Central memory CD8-positive, alpha-beta T cell (primary cell): ENCODE measurements around the gene F8.
"Not testable (repeated sequence)": the region's sequence is repeated elsewhere in the genome, so short reads cannot be mapped to it uniquely, and the experiment has no call there.

Experiments used
- ATAC-seq: fragments of 150-1000 bp; cut with Tn5 transposase; replicated peaks from 2 replicates; pipeline ENCODE4 v1.10.0; 2022; ENCODE audit warnings: mild to moderate bottlenecking, moderate FRiP score, moderate number of reproducible peaks; ENCODE audit not compliant: poor library complexity, severe bottlenecking; ENCODE audit errors: extremely low read depth
- DNase-seq, 2 donors: peaks; one replicate each; pipeline ENCODE4 v3.0.0; 2021; ENCODE audit warnings: low spot score in 2 of 2
- H3K27ac Mint-ChIP-seq: one replicate; pipeline ENCODE4 v1.8.0; 2022; ENCODE audit warnings: low read depth, mild to moderate bottlenecking, moderate library complexity, mixed read lengths
- H3K27me3 Mint-ChIP-seq: one replicate; pipeline ENCODE4 v1.8.0; 2022; ENCODE audit warnings: mixed read lengths
- H3K36me3 Mint-ChIP-seq: one replicate; pipeline ENCODE4 v1.8.0; 2022; ENCODE audit warnings: mild to moderate bottlenecking, moderate library complexity, mixed read lengths; ENCODE audit not compliant: insufficient read depth
- H3K4me1 Mint-ChIP-seq: one replicate; pipeline ENCODE4 v1.8.0; 2022; ENCODE audit warnings: mixed read lengths
- H3K4me3 Mint-ChIP-seq: one replicate; pipeline ENCODE4 v1.8.0; 2022; ENCODE audit warnings: mild to moderate bottlenecking, moderate library complexity, mixed read lengths
- H3K9me3 Mint-ChIP-seq: one replicate; pipeline ENCODE4 v1.8.0; 2022; ENCODE audit warnings: mixed read lengths

The F8 gene

DNA sequence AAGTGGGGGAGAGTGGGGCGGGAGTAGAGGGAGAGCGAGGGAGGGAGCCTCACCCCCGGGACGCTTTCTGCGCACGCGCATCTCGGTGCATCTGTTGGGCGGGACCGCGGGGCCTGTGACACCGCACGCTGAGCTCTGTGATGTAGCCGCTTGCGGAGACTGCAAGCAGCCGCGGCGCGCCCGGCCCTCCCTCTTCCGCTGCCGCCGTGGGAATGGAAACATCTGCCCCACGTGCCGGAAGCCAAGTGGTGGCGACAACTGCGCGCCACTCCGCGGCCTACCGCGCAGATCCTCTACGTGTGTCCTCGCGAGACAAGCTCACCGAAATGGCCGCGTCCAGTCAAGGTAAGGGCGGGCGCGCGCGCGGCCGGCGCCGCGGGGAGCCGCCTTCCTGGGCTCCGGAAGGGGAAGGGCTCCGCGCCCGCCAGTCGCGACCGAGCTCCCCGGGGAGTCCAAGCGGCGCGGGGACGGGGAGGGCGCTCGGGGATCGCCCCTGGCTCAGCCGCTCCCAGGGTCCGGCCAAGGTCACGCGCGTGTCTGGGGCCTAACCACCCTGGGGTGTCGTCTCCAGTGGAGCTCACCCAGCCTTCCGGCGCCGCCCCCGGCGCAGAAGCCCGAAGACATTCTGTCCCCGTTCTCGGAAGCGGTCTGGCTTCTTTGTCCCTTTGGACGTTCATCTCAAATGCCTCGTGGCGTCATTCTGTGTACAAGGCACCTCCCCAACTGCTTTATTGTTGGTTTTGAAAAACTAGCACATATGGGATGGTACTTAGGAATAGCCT lies 4.4 kb upstream of the F8 start, which contains the start of gene FUNDC2:
TSS of gene FUNDC2 (plus strand) at position 118 of the 782 bp plus-strand sequence. CDS start at position 213, 95 bp downstream.
- DNase-seq: peak; percentile 77 to 94
- Mint-ChIP-seq H3K27ac (peak within 1 kb of the TSS; percentile 91), H3K4me3 (peak within 1 kb of the TSS; percentile 83), H3K36me3 (peaks cover 12% of the 10 kb centered on the region), H3K9me3 (no peaks in the 10 kb centered on the region), H3K4me1 (peaks cover 8% of the 10 kb centered on the region), H3K27me3 (no peaks in the 10 kb centered on the region)
- ATAC-seq: peak; percentile 84

- Mint-ChIP-seq H3K27me3 (no peaks in the 10 kb centered on the region), H3K4me1 (peaks cover 8% of the 10 kb centered on the region), H3K27ac (peak overlapping the region; percentile 91), H3K9me3 (no peaks in the 10 kb centered on the region), H3K4me3 (peak overlapping the region; percentile 83), H3K36me3 (peaks cover 12% of the 10 kb centered on the region)
- DNase-seq (no peak), ATAC-seq (no peak)
These were observed 3.9 kb upstream of the F8 start for GRCh38 chrX:155026420-155026726.

DNA sequence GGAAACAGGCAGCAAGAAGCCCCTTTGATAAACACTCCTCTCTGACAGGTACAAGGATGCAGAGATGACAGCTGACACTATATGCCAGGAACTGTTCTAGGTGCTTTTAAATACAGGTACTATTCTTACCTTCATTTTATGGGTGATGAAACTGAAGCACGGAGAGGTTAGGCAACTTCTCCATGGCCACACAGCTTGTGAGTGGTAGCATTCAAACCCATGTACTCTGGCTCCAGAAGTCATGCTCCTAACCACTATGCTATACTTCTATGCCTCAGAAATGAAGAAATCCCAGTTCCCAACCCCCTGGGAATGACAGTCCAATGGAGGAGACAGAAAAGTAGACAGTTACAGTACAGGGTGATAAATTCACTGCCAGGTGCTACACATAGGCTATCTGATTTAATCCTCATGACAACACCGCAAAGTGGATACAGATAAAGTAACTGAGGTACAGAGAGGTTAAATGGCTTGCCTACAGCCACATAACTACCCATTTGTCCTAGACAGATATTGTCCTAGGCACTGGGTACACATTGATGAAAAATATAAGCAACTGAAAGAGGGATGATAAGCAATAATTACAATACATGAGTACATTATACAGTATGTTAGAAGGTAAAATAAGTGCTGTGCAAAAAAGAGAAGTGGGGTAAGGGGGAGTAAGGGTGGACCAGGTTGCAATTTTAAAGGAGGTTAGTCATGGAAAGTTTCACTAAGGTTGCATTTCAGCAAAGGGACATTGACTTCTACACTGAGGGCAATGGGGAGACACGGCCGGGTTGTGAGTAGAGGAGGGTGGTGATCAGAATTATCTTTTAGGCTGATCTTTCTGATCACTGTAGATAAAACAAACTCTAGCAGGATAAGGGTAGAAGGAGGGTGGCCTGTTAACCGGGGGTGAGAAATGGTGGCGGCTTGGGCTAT lies 1.6 kb upstream of the F8 start:
- Mint-ChIP-seq H3K4me3 (no peak overlapping the region), H3K27ac (no peak overlapping the region), H3K9me3 (no peaks in the 10 kb centered on the region), H3K4me1 (peaks cover 8% of the 10 kb centered on the region), H3K27me3 (no peaks in the 10 kb centered on the region), H3K36me3 (peaks cover 11% of the 10 kb centered on the region)
- no peak for ATAC-seq
- no peak for DNase-seq

DNA sequence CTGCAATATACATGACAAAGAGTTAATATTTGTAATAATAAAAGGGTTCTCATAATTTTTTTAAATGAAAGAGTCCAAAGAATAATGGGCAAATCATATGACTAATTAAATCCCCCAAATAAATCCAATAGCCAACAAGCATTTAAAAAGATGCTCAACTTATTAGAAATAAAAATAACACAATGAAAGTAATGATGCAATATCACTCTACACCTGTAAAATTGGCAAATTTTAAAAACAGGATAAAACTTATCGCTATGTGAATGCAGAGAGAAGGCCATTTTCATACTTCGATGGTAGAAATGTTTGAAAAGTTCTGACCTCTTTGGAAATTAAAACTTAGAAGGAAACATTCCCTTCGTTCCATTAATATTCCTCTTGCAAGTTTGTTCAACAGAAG lies 1.9 kb downstream of the F8 start:
- Mint-ChIP-seq H3K27ac (no peak overlapping the region), H3K4me1 (no peaks in the 10 kb centered on the region), H3K27me3 (no peaks in the 10 kb centered on the region), H3K9me3 (no peaks in the 10 kb centered on the region), H3K4me3 (no peak overlapping the region), H3K36me3 (no peaks in the 10 kb centered on the region)
- ATAC-seq (no peak), DNase-seq (no peak)

DNA sequence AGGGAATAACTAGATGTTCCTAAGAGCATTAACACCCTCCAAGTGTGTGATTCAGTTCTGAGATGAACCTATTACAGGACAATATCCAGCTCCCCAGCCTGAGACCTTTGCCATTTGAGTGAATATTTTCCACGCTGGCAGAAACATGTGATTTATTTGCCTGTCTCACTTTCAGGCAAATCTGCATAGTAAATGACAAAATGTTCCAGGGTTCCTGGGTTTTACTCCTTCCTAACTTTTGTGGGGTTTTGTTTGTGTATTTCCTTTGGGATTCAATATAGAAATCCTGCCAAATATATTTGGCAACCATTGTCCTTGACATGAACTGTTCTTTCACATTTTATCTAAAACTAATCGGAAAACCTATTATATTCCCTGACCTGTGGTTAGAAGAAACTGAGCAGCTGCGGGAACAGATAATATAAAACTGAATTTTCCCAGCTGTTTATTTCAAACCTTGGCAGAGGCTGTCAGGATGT lies 12.5 kb downstream of the F8 start:
- Mint-ChIP-seq H3K27me3 (no peaks in the 10 kb centered on the region), H3K27ac (no peak overlapping the region), H3K36me3 (no peaks in the 10 kb centered on the region), H3K4me1 (no peaks in the 10 kb centered on the region), H3K9me3 (no peaks in the 10 kb centered on the region), H3K4me3 (no peak overlapping the region)
- DNase-seq: no peak
- ATAC-seq: no peak

GRCh38 chrX:155008578-155008977 lies 13.9 kb downstream of the F8 start:
- not testable (repeated sequence) for DNase-seq, H3K27ac Mint-ChIP-seq, H3K36me3 Mint-ChIP-seq, ATAC-seq, H3K27me3 Mint-ChIP-seq, H3K4me1 Mint-ChIP-seq, H3K9me3 Mint-ChIP-seq, H3K4me3 Mint-ChIP-seq

GRCh38 chrX:155006913-155007671 lies 15.4 kb downstream of the F8 start:
- H3K4me3 Mint-ChIP-seq, DNase-seq, H3K4me1 Mint-ChIP-seq, H3K36me3 Mint-ChIP-seq, H3K27ac Mint-ChIP-seq, H3K9me3 Mint-ChIP-seq, ATAC-seq, H3K27me3 Mint-ChIP-seq: not testable (repeated sequence)

- H3K36me3 Mint-ChIP-seq, DNase-seq, H3K27me3 Mint-ChIP-seq, ATAC-seq, H3K9me3 Mint-ChIP-seq, H3K27ac Mint-ChIP-seq, H3K4me1 Mint-ChIP-seq, H3K4me3 Mint-ChIP-seq: not testable (repeated sequence)
These were observed 16.1 kb downstream of the F8 start for GRCh38 chrX:155006379-155006778.

DNA sequence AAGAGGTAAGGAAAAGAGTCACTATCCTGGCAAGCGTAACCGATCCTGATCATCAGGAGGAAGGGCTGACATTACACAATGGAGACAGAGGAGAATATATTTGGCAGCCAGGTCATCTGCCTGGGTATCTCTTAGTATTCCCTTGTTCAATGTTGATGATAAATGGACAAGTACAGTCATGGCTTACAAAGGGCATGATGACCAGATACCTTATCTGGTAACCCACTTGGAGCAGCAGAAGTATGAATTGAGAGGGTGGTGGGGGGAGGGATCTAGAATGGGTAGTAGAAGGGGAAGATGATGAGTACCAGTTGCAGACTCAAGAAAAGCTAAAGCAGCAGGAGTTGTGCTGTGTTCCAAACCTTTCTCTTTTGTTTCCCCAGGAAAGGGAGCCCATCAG lies 17.3 kb downstream of the F8 start:
- no peak overlapping the region for H3K4me3 Mint-ChIP-seq
- no peaks in the 10 kb centered on the region for H3K9me3 Mint-ChIP-seq
- H3K27me3 Mint-ChIP-seq: peaks cover 4% of the 10 kb centered on the region
- DNase-seq: no peak
- no peaks in the 10 kb centered on the region for H3K36me3 Mint-ChIP-seq
- no peak for ATAC-seq
- H3K27ac Mint-ChIP-seq: no peak overlapping the region
- H3K4me1 Mint-ChIP-seq: no peaks in the 10 kb centered on the region

GRCh38 chrX:155001873-155002272 lies 20.6 kb downstream of the F8 start:
- Mint-ChIP-seq H3K36me3 (no peaks in the 10 kb centered on the region), H3K27ac (no peak overlapping the region), H3K4me3 (no peak overlapping the region), H3K4me1 (no peaks in the 10 kb centered on the region), H3K27me3 (peaks cover 10% of the 10 kb centered on the region), H3K9me3 (no peaks in the 10 kb centered on the region)
- DNase-seq (no peak), ATAC-seq (no peak)

DNA sequence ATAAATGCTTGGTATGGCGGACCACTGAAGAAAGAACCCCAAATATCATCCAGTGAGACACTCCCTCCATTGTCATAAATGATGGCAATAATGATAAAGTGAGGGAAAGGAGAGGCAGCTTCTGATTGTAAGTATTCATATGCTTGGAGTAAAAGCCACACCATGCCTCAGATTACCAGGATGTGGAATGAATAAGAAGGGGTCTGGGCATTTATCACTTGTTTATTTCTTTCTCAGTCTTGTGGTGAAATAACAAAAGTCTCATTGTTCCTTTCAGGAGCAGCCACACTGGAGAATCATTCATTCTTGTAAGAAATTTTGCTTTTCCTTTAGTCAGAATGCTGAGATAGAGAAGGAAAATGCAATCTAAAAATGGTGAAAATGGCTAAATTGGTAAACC lies 21.7 kb downstream of the F8 start:
- H3K36me3 Mint-ChIP-seq: no peaks in the 10 kb centered on the region
- no peaks in the 10 kb centered on the region for H3K4me1 Mint-ChIP-seq
- peaks cover 10% of the 10 kb centered on the region for H3K27me3 Mint-ChIP-seq
- H3K9me3 Mint-ChIP-seq: no peaks in the 10 kb centered on the region
- H3K27ac Mint-ChIP-seq: no peak overlapping the region
- no peak overlapping the region for H3K4me3 Mint-ChIP-seq
- DNase-seq (no peak), ATAC-seq (no peak)

DNA sequence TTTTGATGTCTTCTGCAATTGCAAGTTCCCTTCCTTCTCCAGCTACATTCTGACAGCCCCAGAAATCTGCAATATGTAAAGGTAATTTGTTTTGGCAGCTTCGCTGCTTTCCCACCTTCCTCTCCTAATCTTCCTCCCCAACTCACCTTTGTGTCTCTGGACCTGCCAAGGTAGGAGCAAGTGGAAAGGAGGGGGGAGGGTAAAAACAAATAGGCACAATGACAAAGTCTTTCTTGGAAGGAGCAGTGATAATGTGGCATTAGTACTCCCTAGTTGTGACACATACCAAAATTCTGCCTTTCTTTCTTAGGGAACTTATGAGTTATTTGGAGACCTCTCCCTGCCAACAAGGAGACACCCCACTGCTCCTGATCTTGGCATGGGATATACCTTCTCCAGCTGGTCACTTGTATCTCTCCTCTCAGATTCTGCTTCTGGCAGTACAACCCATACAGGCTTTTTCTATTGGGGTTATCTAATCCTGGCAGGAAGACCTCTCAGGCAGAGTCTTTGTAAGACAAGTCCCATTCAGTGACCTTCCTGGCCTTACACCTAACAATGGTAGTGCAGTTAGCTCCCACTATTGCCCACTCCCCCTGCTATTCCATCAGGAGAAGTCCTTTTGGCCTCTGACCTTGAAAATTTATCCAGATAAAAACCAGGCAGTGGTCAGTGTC lies 24.2 kb downstream of the F8 start:
- no peaks in the 10 kb centered on the region for H3K36me3 Mint-ChIP-seq
- DNase-seq (no peak), ATAC-seq (no peak)
- peaks cover 10% of the 10 kb centered on the region for H3K27me3 Mint-ChIP-seq
- no peaks in the 10 kb centered on the region for H3K9me3 Mint-ChIP-seq
- no peak overlapping the region for H3K27ac Mint-ChIP-seq
- no peak overlapping the region for H3K4me3 Mint-ChIP-seq
- H3K4me1 Mint-ChIP-seq: no peaks in the 10 kb centered on the region
